Measurements from ENCODE around the gene ZNF324B.

DNA sequence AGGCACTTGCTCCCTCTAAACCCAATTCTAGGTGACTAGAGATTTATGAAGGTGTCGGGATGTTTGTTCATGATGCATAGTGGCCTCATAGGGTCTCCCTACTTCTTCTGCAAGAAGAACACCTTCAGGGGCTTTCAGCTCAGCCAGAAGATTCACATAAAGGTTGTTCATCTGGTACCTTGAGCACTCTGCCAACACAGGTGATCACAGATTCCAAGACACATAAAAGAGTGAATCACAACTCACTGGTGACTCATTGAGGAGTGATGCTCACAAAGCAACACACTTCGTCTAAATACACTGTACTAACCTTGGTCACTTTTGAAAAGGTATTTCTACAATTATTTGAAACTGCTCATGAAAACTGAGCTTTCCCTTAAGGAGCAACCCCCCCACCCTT is 8.6 kb downstream of the ZNF324B start:
- TF ChIP-seq POLR2A (IDR thresholded peaks at IDR 0.05): no peak
- TF ChIP-seq, protein P1, sequence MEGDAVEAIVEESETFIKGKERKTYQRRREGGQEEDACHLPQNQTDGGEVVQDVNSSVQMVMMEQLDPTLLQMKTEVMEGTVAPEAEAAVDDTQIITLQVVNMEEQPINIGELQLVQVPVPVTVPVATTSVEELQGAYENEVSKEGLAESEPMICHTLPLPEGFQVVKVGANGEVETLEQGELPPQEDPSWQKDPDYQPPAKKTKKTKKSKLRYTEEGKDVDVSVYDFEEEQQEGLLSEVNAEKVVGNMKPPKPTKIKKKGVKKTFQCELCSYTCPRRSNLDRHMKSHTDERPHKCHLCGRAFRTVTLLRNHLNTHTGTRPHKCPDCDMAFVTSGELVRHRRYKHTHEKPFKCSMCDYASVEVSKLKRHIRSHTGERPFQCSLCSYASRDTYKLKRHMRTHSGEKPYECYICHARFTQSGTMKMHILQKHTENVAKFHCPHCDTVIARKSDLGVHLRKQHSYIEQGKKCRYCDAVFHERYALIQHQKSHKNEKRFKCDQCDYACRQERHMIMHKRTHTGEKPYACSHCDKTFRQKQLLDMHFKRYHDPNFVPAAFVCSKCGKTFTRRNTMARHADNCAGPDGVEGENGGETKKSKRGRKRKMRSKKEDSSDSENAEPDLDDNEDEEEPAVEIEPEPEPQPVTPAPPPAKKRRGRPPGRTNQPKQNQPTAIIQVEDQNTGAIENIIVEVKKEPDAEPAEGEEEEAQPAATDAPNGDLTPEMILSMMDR (IDR thresholded peaks at IDR 0.05 in 4 of 5, conservative IDR thresholded peaks at IDR 0.05 in 1 of 5): no peak

All from gastrocnemius medialis (tissue), 4 donors.